Astrocyte (in vitro differentiated cells and primary cell): Measurements from ENCODE around the gene FZD7.

Source experiments
- CTCF ChIP-seq: IDR thresholded peaks from 2 replicates; pipeline ENCODE4 v1.5.1; 2011; ENCODE audit warnings: low read depth, mild to moderate bottlenecking, inconsistent platforms, low read length, moderate library complexity; ENCODE audit not compliant: insufficient read depth
- EZH2 ChIP-seq: IDR thresholded peaks from 2 replicates; pipeline ENCODE4 v1.6.1; 2012; ENCODE audit warnings: mild to moderate bottlenecking, low read length, inconsistent platforms; ENCODE audit not compliant: insufficient read depth

GRCh38 chr2:201992960-201993359, 40.7 kb upstream of the FZD7 start:
- no peak for TF ChIP-seq CTCF
- TF ChIP-seq EZH2 = no peak
